Transverse colon (tissue), 4 donors: ENCODE results near the gene ATP6V0D1.

Experiments
- CTCF ChIP-seq, 5 experiments: fragments of 200-600 bp in 3 of 5; fragments of 450-650 bp in 2 of 5; sonication (generic) in 3 of 5; IDR thresholded peaks; 1 replicate in 2 of 5; 2 replicates in 3 of 5; pipeline ENCODE4 v1.5.1; 2016 to 2017; ENCODE audit warnings: antibody characterized with exemption in 5 of 5, inconsistent platforms in 3 of 5, mild to moderate bottlenecking in 2 of 5, moderate library complexity in 1 of 5
- POLR2A ChIP-seq: fragments of 450-650 bp; IDR thresholded peaks from one replicate; pipeline ENCODE4 v1.6.1; 2016; ENCODE audit warnings: antibody characterized with exemption, mild to moderate bottlenecking, moderate library complexity
- POLR2AphosphoS5 ChIP-seq, 3 donors: sonication (generic); formaldehyde crosslinking; IDR thresholded peaks; one replicate each; pipeline ENCODE4 v1.6.1; 2016; ENCODE audit warnings: antibody characterized with exemption in 3 of 3

GRCh38 chr16:67516296-67517154 lies 35.6 kb upstream of the ATP6V0D1 start:
- no peak for TF ChIP-seq CTCF (IDR thresholded peaks at IDR 0.05)
- TF ChIP-seq POLR2A, result no peak
- peak in 1 of 3 donors; percentile 17 for TF ChIP-seq POLR2AphosphoS5 (IDR thresholded peaks at IDR 0.05)
